GM12891 (cell line): Measurements from ENCODE around the gene SURF6.

Experiments used
- POLR2A ChIP-seq: IDR thresholded peaks from 2 replicates; pipeline ENCODE4 v1.6.1; 2011; ENCODE audit warnings: low read depth, low read length, control low read depth
- TAF1 ChIP-seq: IDR thresholded peaks from 2 replicates; pipeline ENCODE4 v1.6.1; 2011; ENCODE audit warnings: low read depth, low read length, control low read depth

DNA sequence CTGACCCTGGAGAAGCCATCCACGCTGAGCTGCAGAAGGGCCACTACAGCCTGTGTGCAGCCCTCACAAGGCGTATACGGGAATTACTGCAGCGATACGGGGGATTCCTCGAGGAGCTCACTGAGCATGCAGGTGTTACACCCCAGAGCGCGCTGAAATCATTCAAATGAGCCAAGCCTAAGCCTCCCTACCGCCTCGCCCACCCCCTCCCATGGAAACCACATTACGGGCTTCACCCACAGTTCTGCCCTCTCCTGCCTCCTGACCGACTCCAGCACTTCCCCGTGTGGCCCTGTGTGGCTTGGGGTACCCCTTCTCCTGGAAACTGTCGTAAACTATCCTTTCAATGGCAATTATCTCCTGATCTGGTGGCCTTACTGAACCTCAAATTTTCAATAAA, 13.3 kb downstream of the SURF6 start:
- TF ChIP-seq POLR2A (no peak), TAF1 (no peak)
